CD14-positive monocyte (primary cell): ENCODE measurements around the gene PSMB11. TPM values are rescaled to one million over a fixed set of nuclear protein-coding genes. Genes with fewer than 3 reads are reported as not detected.

Experiments used
- DNase-seq, 3 donors: peaks; one replicate each; pipeline ENCODE4 v3.0.0-alpha.2; 2011 to 2022
- H2AFZ ChIP-seq: 2 replicates; pipeline ENCODE4 v1.6.0; 2012; ENCODE audit warnings: mild to moderate bottlenecking, low read depth, low read length, inconsistent platforms; ENCODE audit not compliant: insufficient read depth, poor library complexity, severe bottlenecking
- H3K27ac ChIP-seq, 2 donors: 1 replicate in 1 of 2; 2 replicates in 1 of 2; pipeline ENCODE4 v1.5.1; 2012 to 2013; ENCODE audit warnings: low read length in 2 of 2, control low read depth in 1 of 2, inconsistent platforms in 1 of 2, low read depth in 1 of 2, mild to moderate bottlenecking in 1 of 2
- H3K27me3 ChIP-seq, 2 donors: one replicate each; pipeline versions ENCODE4 v1.6.0 to v1.6.1; 2011 to 2013; ENCODE audit warnings: low read length in 2 of 2; ENCODE audit not compliant: control insufficient read depth in 2 of 2, insufficient read depth in 2 of 2
- H3K36me3 ChIP-seq, 2 donors: replicated peaks in 1 of 2; 1 replicate in 1 of 2; 2 replicates in 1 of 2; pipeline versions ENCODE4 v1.5.1 to v1.6.1; 2012 to 2013; ENCODE audit warnings: low read length in 2 of 2, control low read depth in 1 of 2, inconsistent platforms in 1 of 2, mild to moderate bottlenecking in 1 of 2; ENCODE audit not compliant: insufficient read depth in 2 of 2, control insufficient read depth in 1 of 2
- H3K4me1 ChIP-seq, 2 donors: 1 replicate in 1 of 2; 2 replicates in 1 of 2; pipeline versions ENCODE4 v1.5.1 to v1.6.1; 2012 to 2013; ENCODE audit warnings: low read length in 2 of 2, control low read depth in 1 of 2, inconsistent platforms in 1 of 2, mild to moderate bottlenecking in 1 of 2, moderate library complexity in 1 of 2; ENCODE audit not compliant: insufficient read depth in 2 of 2, control insufficient read depth in 1 of 2
- H3K4me2 ChIP-seq: replicated peaks from 2 replicates; pipeline ENCODE3; 2012; ENCODE audit warnings: low read length, moderate library complexity, mild to moderate bottlenecking; ENCODE audit not compliant: poor library complexity, severe bottlenecking; ENCODE audit errors: extremely low read depth
- H3K4me3 ChIP-seq, 3 experiments: fragments of 200-600 bp in 1 of 3; sonication (generic) in 1 of 3; replicated peaks in 1 of 3; 1 replicate in 2 of 3; 2 replicates in 1 of 3; pipeline ENCODE4 v1.5.1; 2011 to 2013; ENCODE audit warnings: low read length in 3 of 3, mild to moderate bottlenecking in 3 of 3, control low read depth in 2 of 3, low read depth in 2 of 3, inconsistent platforms in 1 of 3, moderate library complexity in 1 of 3
- H3K79me2 ChIP-seq: 2 replicates; pipeline ENCODE4 v1.6.0; 2012; ENCODE audit warnings: mild to moderate bottlenecking, control low read depth, inconsistent platforms, low read length, moderate library complexity; ENCODE audit not compliant: insufficient read depth
- H3K9ac ChIP-seq: 2 replicates; pipeline ENCODE4 v1.6.0; 2017; ENCODE audit warnings: low read length, mild to moderate bottlenecking; ENCODE audit not compliant: insufficient read depth, poor library complexity, severe bottlenecking
- H3K9me3 ChIP-seq, 2 donors: replicated peaks in 1 of 2; 1 replicate in 1 of 2; 2 replicates in 1 of 2; pipeline versions ENCODE4 v1.5.1 to v1.6.1; 2012 to 2013; ENCODE audit warnings: low read length in 2 of 2, control low read depth in 1 of 2; ENCODE audit not compliant: control insufficient read depth in 1 of 2, insufficient read depth in 1 of 2
- H4K20me1 ChIP-seq: 2 replicates; pipeline ENCODE4 v1.6.0; 2012; ENCODE audit warnings: mild to moderate bottlenecking, low read length, control low read depth, moderate library complexity; ENCODE audit not compliant: insufficient read depth
- H3K27ac Mint-ChIP-seq, 7 donors: one replicate each; pipeline ENCODE4 v1.8.0; 2020; ENCODE audit warnings: mild to moderate bottlenecking in 7 of 7, mixed read lengths in 7 of 7, moderate library complexity in 6 of 7, inconsistent platforms in 2 of 7
- H3K27me3 Mint-ChIP-seq, 3 donors: one replicate each; pipeline ENCODE4 v1.8.0; 2021 to 2022; ENCODE audit warnings: low read depth in 3 of 3, mild to moderate bottlenecking in 3 of 3, mixed read lengths in 3 of 3, moderate library complexity in 3 of 3, inconsistent platforms in 1 of 3
- H3K36me3 Mint-ChIP-seq, 2 donors: one replicate each; pipeline ENCODE4 v1.8.0; 2020; ENCODE audit warnings: mixed read lengths in 2 of 2, inconsistent platforms in 1 of 2, mild to moderate bottlenecking in 1 of 2
- H3K4me1 Mint-ChIP-seq: one replicate; pipeline ENCODE4 v1.8.0; 2020; ENCODE audit warnings: mild to moderate bottlenecking, mixed read lengths
- H3K4me3 Mint-ChIP-seq, 2 donors: one replicate each; pipeline ENCODE4 v1.8.0; 2020; ENCODE audit warnings: mild to moderate bottlenecking in 2 of 2, mixed read lengths in 2 of 2, moderate library complexity in 1 of 2
- H3K9me3 Mint-ChIP-seq, 7 donors: one replicate each; pipeline ENCODE4 v1.8.0; 2020 to 2022; ENCODE audit warnings: mixed read lengths in 7 of 7, mild to moderate bottlenecking in 6 of 7, moderate library complexity in 6 of 7, inconsistent platforms in 2 of 7
- CTCF ChIP-seq: fragments of 200-600 bp; IDR thresholded peaks from one replicate; pipeline ENCODE4 v1.8.0; 2022; ENCODE audit warnings: antibody characterized with exemption, mild to moderate bottlenecking
- WGBS: methylation state at CpG from one replicate; pipeline ENCODE4 v1.1.5; 2013; ENCODE audit warnings: missing lambda C conversion rate; ENCODE audit not compliant: insufficient coverage; 5-methylcytosine and 5-hydroxymethylcytosine counted together
- intact Hi-C, 2 donors: fragments of 100-400 bp; cut with micrococcal nuclease; formaldehyde crosslinking; loops; one replicate each; pipeline versions ENCODE4 v1.15.0 to v1.15.1; 2023
- polyA plus RNA-seq, 3 donors: library from polyadenylated mRNA; depleted of rRNA in 1 of 3; unstranded in 2 of 3; stranded (reverse) in 1 of 3; fragments of 300-500 nt in 2 of 3; fragments of >200 nt in 1 of 3; fragmentation: Illumina TruSeq in 2 of 3; gene quantifications; 1 replicate in 2 of 3; 2 replicates in 1 of 3; pipeline ENCODE4 v1.2.3, GENCODE V29; 2012 to 2021

Gene PSMB11
- polyA plus RNA-seq, 3 donors: not detected

- peaks cover 13% of the 10 kb centered on the region for H3K79me2 ChIP-seq
- no peak overlapping the region for H3K9ac ChIP-seq
- H2AFZ ChIP-seq: no peak overlapping the region
- no peak overlapping the region for H3K27ac ChIP-seq
- no peaks in the 10 kb centered on the region for H4K20me1 ChIP-seq
- Mint-ChIP-seq H3K27ac (peak overlapping the region in 3 of 7 donors; percentile 5 to 26 (median 6)), H3K27me3 (peaks cover 0 to 1% (median 0%) of the 10 kb centered on the region in 3 donors), H3K9me3 (no peaks in the 10 kb centered on the region), H3K36me3 (peaks cover 55 to 77% of the 10 kb centered on the region in 2 donors), H3K4me1 (peaks cover 20% of the 10 kb centered on the region), H3K4me3 (no peak overlapping the region)
- no peaks in the 10 kb centered on the region for H3K9me3 ChIP-seq
- peaks cover 42 to 59% of the 10 kb centered on the region in 2 donors for H3K36me3 ChIP-seq
- intact Hi-C loops: no loop called here
- no peak for DNase-seq
- H3K4me3 ChIP-seq: no peak overlapping the region
- H3K4me2 ChIP-seq: no peak overlapping the region
- no peak for TF ChIP-seq CTCF
- 6% methylated on average over 2 of the region's 2 CpGs for WGBS
- peaks cover 9% of the 10 kb centered on the region in 2 donors for H3K4me1 ChIP-seq
- no peaks in the 10 kb centered on the region for H3K27me3 ChIP-seq
These were observed 13.2 kb upstream of the PSMB11 start for GRCh38 chr14:23028799-23029198.

GRCh38 chr14:23030936-23031335 is 11.1 kb upstream of the PSMB11 start:
- WGBS: 97% methylated on average over 4 of the region's 4 CpGs
- peaks cover 0 to 1% (median 0%) of the 10 kb centered on the region in 3 donors for H3K27me3 Mint-ChIP-seq
- H3K4me1 Mint-ChIP-seq: peaks cover 22% of the 10 kb centered on the region
- H3K9me3 Mint-ChIP-seq: no peaks in the 10 kb centered on the region
- H3K4me3 ChIP-seq: no peak overlapping the region
- no peaks in the 10 kb centered on the region for H3K9me3 ChIP-seq
- peaks cover 16 to 21% of the 10 kb centered on the region in 2 donors for H3K4me1 ChIP-seq
- TF ChIP-seq CTCF: no peak
- no peaks in the 10 kb centered on the region for H3K27me3 ChIP-seq
- H3K4me3 Mint-ChIP-seq: no peak overlapping the region
- H4K20me1 ChIP-seq: no peaks in the 10 kb centered on the region
- H3K27ac ChIP-seq: no peak overlapping the region
- no peak overlapping the region for H3K4me2 ChIP-seq
- H3K27ac Mint-ChIP-seq: no peak overlapping the region
- H3K36me3 Mint-ChIP-seq: peaks cover 38 to 58% of the 10 kb centered on the region in 2 donors
- intact Hi-C loops: no loop called here
- H3K9ac ChIP-seq: no peak overlapping the region
- no peak for DNase-seq
- peaks cover 22% of the 10 kb centered on the region for H3K79me2 ChIP-seq
- no peak overlapping the region for H2AFZ ChIP-seq
- peaks cover 38 to 40% of the 10 kb centered on the region in 2 donors for H3K36me3 ChIP-seq
